ENCODE results near the gene COA8.

DNA sequence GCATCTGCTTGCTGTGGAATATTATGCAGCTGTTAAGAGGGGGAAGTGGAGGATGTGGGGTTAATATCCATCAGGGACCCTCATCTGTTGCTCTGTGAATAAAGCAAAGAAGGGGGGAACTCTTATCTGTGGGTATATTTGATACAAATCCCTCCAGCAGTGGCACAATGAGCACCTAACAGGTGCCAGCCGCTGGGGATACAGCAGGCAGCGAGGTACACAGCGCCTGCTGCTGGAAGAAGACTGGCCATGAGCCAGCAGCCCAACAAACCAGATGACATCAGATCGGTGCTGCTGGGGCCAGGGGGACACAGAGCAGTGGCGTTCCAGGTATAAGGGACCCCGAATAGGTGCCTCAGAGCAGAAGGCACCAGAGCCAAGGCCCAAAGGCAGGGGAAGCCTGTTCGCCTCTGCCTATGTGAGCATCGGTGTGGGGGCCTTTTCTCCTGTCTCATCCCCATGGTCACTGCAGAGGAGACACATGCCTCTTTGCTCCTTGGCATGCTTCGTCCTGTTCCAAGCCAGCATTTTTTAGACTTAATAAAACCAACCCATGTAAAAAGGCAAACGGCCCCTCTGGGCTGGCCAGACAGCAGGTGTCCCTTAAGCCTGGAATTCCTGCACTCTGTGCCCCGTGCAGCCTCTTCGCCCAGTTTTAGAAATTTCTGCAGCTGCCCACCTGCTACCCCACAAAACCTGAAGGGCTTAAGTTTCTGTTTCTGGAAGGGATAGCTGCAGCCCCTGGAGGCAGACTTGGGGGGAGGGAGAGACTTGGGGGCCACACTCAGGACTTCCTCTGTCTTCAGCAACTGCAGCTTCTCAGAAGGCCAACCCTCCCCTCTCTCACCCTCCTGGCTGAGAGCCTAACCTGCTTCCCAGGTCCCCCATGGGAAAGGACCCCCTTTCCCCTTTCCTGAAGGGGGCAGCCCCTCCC is 38.5 kb upstream of the COA8 start:
- TF ChIP-seq FOXM1 (IDR thresholded peaks at IDR 0.05; ENCODE audit: low read depth) (no peak), TAF1 (IDR thresholded peaks at IDR 0.05; ENCODE audit: borderline replicate concordance, low read depth, low read length) (no peak), RAD21 (IDR thresholded peaks at IDR 0.05; ENCODE audit: low read length) (no peak), EP300 (IDR thresholded peaks at IDR 0.05; ENCODE audit: borderline replicate concordance in 1 of 2, low read depth in 1 of 2, low read length in 1 of 2) (no peak), NFIC (IDR thresholded peaks at IDR 0.05; ENCODE audit: borderline replicate concordance) (no peak), GABPA (IDR thresholded peaks at IDR 0.05; ENCODE audit: low read depth) (no peak), RCOR1 (IDR thresholded peaks at IDR 0.05; ENCODE audit: low read length) (no peak), YY1 (IDR thresholded peaks at IDR 0.05; ENCODE audit: low read depth) (no peak)
- TF ChIP-seq, protein P1, sequence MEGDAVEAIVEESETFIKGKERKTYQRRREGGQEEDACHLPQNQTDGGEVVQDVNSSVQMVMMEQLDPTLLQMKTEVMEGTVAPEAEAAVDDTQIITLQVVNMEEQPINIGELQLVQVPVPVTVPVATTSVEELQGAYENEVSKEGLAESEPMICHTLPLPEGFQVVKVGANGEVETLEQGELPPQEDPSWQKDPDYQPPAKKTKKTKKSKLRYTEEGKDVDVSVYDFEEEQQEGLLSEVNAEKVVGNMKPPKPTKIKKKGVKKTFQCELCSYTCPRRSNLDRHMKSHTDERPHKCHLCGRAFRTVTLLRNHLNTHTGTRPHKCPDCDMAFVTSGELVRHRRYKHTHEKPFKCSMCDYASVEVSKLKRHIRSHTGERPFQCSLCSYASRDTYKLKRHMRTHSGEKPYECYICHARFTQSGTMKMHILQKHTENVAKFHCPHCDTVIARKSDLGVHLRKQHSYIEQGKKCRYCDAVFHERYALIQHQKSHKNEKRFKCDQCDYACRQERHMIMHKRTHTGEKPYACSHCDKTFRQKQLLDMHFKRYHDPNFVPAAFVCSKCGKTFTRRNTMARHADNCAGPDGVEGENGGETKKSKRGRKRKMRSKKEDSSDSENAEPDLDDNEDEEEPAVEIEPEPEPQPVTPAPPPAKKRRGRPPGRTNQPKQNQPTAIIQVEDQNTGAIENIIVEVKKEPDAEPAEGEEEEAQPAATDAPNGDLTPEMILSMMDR (IDR thresholded peaks at IDR 0.05): no peak
- TF ChIP-seq, protein P2, sequence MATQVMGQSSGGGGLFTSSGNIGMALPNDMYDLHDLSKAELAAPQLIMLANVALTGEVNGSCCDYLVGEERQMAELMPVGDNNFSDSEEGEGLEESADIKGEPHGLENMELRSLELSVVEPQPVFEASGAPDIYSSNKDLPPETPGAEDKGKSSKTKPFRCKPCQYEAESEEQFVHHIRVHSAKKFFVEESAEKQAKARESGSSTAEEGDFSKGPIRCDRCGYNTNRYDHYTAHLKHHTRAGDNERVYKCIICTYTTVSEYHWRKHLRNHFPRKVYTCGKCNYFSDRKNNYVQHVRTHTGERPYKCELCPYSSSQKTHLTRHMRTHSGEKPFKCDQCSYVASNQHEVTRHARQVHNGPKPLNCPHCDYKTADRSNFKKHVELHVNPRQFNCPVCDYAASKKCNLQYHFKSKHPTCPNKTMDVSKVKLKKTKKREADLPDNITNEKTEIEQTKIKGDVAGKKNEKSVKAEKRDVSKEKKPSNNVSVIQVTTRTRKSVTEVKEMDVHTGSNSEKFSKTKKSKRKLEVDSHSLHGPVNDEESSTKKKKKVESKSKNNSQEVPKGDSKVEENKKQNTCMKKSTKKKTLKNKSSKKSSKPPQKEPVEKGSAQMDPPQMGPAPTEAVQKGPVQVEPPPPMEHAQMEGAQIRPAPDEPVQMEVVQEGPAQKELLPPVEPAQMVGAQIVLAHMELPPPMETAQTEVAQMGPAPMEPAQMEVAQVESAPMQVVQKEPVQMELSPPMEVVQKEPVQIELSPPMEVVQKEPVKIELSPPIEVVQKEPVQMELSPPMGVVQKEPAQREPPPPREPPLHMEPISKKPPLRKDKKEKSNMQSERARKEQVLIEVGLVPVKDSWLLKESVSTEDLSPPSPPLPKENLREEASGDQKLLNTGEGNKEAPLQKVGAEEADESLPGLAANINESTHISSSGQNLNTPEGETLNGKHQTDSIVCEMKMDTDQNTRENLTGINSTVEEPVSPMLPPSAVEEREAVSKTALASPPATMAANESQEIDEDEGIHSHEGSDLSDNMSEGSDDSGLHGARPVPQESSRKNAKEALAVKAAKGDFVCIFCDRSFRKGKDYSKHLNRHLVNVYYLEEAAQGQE (IDR thresholded peaks at IDR 0.05; ENCODE audit: low read depth, low read length): no peak
- TF ChIP-seq, protein P3, sequence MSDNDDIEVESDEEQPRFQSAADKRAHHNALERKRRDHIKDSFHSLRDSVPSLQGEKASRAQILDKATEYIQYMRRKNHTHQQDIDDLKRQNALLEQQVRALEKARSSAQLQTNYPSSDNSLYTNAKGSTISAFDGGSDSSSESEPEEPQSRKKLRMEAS (IDR thresholded peaks at IDR 0.05; ENCODE audit: low read depth): no peak
